Measurements from ENCODE around the gene RAPGEF2.
"Not testable (repeated sequence)": the region's sequence is repeated elsewhere in the genome, so short reads cannot be mapped to it uniquely, and the experiment has no call there.

The RAPGEF2 gene

DNA sequence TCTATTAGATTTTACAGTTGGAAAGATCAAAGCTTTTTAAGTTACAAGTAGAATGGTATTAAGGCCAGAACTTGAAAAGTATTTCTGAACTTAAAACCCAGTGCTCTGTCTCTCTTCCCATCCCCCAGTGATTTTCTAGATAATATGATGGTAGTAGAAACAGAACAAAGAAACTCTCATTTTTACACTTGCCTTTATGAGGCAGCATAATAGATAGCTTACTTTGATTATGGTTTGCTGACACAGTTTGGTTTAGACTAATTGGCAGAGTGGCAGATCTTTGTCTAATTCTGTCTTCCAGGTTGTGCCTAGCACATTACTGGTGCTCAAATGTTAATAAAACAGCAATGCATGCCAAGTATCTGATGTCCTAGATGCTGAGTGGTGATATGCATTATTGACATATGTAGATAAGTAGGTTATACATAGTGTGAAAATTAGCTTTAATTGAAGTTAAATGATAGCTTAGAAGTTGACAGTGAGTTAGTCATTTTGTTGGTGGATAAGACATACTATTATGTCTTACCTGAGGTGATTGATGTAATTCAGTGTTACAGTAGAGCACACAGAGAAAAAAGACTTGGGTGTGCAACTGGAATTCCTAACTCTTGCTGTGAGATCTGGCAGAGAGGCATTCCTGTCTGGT lies 4.3 kb upstream of the RAPGEF2 start:
- no peak for DNase-seq

DNA sequence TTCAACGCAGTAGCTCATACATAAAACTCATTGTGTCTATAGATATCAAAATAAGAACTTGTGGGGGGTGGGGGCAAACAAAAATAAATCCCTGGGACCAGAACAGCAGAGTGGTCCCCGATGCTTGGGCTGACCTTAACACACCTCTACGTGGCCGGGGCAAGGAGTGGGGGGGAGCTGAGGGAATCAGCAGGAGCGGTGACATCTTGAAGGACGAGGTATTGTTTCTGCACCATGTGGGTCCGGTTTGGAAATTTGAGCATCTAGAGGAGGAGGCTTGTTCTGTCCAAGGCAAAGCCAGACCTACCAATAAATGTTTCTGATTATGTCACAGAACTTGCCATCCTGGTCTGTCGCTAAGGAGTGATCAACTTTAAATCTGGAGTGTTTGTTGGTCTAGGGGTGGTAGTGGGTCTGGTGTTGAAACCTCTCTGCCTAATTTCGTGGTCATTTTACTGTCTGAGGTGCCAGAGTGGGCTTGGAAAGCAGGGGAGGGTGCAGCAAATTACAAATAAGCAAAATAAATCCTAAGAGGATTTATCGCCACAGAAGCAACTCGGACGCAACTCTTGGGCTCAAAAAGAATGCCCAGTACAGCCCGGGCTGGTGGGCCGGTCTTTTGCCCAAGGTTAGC lies 774 bp upstream of the RAPGEF2 start:
- no peak for DNase-seq

DNA sequence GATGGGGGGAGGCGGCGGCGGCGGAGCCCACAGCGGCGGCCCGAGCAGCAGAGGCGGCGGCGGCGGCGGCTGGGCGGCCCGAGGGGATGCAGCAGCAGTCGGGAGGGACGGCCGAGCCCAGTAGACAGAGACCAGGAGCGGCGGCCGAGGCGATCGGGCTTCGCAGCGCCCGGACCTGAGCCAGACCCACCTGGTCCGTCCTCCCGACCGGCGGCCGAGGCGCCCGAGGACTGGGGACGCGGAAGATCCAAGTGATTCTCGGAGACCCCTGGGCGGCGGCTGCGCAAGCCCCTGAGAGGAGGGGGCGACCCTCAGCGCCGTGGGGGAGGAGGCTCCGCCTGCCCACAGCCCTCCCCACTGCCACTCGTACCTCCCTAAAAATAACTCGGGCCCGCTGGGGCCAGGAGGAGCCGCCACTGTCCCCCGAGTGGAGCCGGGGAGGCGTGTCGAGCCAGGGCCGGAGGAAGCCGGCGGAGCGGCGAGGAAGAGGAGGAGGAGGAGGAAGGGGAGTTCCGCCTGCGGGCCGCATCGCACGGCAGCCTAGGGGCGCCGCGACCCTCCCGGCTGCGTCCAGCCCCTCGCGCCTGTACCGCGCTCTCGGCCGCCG lies 608 bp downstream of the RAPGEF2 start:
- no peak for DNase-seq

DNA sequence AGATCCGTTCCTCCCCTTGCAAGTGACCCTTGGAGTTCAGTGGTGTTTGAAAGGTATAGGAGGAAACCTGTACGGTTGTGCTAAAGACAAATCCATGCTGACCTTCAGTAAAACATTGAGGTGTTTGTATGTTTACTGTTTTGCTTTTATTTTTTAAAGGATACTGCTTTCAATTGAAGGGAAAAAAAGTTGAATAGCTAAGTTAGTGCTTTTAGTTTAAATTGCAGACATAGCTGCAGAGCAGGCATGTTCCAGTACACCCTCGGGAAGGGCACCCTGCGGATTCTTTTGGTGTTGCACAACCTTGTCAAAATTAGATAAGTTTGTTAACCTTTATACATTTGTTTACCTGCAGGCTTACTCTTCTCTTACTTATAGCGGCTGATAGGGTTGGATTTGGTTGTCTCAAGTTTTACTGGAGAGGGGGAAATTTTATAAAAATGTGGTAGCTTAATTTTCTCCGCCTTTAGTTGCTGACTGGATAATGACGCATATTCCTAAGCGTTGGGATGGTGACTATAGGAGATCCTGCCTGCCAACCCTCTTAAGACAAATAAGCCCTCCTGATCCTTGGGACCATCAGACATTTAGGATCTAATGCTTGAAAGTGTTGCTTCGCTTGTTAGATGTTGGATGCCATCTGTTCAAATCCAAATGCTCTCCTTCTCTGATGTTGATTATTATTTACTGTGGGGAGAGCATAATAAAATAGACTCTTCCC lies 2.0 kb downstream of the RAPGEF2 start:
- DNase-seq: no peak

DNA sequence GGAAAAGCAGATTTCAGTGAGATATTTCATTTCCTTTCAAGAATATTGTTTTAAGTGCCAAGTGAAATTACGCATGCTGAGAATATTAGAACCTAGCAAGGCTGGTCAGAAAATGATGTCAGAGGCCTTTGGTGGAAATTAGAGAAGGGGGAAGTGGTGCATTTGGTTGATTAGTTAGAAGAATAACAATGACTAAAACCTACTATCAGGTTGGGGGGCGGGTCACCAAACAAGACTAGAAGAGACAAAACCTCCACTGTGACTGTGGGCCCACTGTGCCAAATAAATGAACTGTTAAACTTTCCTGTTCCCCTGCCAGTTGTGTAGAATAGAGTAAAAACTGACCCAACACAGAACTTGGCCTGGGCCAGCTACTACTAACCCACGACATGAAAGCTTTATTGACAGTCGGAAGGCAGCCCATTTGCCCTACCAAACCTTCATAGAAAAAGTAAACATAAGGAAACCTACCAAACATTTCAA lies 2.9 kb downstream of the RAPGEF2 start:
- no peak for DNase-seq

DNA sequence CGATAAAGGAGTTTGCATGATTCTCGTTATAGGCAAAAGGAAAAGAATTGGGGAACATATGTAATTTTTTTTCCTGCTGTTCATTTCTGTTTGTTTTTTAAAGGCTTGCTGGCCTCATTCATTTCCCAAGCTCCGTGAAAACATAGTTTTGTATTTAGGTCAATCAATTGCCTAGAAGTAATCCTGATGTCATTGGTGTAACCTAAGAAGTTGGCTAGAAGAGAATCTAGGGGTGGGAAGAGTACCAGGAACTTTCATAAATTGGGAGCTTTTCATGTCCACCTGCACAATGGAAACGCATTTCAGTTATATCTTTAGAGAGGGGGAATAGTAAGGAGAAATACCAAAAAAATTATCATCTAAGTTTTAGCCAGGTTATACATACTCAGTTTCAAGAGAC lies 3.8 kb downstream of the RAPGEF2 start:
- DNase-seq: no peak

DNA sequence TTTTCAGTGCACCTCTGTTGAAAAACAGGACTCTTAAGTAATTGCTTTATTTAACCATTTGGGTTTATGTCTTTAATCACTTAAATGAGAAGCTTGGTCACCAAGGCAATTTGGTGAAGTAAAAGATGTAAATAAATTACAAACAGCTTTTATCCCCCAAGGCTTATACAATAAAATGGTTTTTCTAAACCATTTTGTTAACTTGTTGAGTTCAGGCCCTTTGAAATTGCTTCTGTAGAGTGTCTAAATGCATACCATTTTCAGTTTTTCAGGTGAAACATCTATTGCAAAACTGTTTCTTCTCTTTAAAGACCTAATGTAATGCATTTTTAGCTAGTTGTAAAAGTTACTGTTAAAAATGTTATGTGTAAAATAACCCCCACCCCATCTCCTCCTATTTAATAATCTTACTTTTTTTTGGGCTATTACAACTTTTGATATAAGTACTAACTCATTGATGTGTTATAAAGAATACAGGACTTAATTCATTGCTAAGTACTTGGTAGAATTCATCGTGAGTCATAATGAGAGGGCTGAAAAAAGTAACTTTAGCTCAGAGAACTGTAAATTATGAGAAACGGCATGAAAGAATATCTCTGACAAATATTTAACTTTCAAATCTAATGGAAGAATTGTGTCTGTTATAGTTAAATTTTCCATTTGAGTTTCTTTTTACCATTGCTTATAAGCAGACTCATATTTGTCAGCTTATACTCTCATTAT lies 4.5 kb downstream of the RAPGEF2 start:
- no peak for DNase-seq

DNA sequence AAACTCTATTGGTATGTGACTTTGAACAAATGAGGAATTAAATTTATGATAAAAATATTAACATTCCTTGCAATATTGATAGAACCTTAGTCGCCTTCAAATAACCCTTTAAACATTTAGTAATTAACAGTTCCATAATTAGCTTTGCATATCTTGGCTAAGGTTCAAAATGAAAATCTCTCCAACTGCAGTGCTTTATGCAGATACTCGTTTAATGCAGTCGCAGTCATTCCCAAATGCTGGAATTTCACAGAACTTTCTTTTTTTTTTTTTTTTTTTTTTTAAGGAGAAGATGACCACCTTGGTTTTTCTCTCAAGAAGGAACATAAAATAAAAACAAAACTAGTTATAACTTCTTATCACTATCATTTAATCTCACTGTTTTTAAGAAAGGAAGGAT lies 5.2 kb downstream of the RAPGEF2 start:
- DNase-seq: no peak

DNA sequence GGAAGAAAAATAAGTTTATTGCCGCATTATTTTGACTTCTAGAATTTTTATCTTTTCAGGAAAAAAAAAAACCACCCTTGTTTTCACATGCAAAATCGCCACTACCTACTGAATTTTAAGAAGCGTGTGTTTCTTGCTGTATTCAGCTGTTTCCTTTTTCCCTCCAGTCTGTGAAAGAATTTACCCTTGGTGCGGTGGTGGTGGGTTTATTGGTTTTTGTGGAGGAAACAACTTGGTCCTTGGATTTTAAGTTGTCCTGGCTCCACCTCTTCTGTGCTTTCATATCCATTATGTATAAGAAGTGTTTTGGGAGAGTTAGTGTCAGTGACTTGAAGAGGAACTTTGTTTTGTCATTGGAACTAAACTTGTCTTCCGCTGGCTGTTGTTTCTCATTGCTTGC lies 8.1 kb downstream of the RAPGEF2 start:
- no peak for DNase-seq

DNA sequence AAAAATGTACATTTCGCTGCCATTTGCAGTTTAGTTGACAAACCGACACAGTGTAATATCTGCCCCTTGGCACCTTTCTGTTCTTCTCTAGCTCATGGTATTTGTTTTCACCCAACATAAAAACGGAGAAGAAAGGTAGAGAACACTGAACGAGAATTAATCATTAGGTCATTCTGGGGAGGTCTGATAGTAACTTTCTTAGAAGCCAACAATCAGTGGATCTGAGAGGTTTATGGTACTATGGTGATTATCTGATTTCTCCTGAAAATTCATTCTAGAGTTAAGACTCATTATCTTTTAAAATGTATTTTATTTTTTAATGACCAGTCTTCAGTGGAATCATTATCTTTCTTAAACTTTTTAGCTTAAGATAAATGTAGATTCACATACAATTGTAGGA lies 8.5 kb downstream of the RAPGEF2 start:
- no peak for DNase-seq

DNA sequence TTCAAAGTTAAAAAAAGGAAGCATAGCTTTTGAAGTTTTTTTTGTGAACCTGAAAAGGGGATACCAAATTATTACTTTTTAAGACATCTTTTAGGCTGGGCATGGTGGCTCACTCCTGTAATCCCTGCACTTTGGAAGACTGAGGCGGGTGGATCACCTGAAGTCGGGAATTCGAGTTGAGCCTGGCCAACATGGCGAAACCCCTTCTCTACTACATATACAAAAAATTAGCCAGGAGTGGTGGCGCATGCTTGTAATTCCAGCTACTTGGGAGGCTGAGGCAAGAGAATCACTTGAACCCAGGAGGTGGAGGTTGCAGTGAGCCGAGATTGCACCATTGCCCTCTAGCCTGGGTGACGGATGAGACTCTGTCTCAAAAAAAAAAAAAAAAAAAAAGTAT lies 10.5 kb downstream of the RAPGEF2 start:
- not testable (repeated sequence) for DNase-seq

DNA sequence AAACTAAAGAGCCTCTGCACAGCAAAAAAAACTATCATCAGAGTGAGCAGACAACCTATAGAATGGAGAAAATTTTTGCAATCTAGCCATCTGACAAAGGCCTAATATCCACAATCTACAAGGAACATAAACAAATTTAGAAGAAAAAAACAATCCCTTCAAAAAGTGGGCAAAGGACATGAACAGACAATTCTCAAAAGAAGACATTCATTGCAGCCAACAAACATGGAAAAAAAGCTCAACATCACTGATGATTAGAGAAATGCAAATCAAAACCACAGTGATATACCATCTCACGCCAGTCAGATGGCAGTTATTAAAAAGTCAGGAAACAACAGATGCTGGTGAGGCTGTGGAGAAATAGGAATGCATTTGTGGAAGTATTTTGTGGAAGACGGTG lies 13.2 kb downstream of the RAPGEF2 start:
- DNase-seq: not testable (repeated sequence)

DNA sequence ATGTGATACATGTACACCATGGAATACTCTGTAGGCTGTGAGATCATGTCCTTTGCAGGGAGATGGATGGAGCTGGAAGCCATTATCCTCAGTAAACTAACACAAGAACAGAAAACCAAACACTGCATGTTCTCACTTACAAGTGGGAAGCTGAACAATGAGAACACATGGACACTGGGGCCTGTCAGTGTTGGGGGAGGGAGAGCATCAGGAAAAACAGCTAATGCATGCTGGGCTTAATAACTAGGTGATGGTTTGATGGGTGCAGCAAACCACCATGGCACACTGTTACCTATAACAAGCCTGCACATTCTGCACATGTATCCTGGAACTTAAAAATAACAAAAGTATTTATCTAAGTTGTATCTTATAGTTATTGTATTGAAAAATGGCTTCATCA lies 13.8 kb downstream of the RAPGEF2 start:
- DNase-seq: not testable (repeated sequence)

DNA sequence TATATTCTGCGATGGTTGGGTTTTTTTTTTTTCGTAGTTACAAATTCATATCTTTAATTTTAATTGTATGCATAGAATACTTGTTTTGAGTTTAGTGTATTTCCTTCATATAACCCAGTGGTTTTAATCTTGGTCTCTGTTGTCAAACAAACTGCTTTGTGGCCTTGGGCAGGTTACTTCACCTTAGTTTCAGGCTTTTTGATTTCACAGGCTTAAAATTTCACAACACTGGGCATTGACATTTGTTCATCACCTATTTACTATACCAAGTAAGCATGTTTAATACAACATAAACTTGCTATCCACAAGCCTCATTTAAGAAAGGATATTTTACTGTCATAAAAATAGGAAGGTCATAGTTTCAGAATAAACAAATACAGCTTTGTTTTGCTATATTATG lies 14.7 kb downstream of the RAPGEF2 start:
- DNase-seq: no peak

DNA sequence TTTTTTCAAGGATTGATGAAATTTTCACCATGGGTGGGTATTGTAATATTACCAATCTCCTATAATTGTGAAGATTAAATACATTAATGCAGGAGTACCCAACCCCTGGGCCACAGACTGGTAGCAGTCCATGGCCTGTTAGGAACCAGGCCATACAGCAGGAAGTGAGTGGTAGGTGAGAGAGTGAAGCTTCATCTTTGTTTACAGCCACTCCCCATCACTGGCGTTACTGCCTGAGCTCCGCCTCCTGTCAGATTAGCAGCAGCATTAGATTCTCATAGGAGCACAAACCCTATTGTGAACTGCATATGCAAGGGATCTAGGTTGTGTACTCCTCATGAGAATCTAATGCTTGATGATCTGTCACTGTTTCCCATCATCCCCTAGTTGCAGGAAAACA lies 15.1 kb downstream of the RAPGEF2 start:
- no peak for DNase-seq

DNA sequence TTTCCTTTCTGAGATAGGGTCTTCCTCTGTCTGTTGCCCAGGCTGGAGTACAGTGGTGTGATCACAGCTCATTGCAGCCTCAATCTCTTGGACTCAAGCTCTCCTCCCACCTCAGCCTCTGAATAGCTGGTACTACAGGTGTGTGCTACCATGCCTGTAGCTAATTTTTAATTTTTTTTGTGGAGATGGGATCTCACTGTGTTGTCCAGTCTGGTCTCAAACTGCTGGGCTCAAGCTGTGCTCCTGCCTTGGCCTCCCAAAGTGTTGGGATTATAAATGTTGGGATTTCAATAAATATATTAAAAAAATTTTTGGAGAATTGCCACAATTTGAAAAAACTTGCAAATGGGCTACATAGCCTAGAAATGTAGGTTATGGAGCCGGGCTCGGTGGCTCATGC lies 18.5 kb downstream of the RAPGEF2 start:
- DNase-seq: no peak

DNA sequence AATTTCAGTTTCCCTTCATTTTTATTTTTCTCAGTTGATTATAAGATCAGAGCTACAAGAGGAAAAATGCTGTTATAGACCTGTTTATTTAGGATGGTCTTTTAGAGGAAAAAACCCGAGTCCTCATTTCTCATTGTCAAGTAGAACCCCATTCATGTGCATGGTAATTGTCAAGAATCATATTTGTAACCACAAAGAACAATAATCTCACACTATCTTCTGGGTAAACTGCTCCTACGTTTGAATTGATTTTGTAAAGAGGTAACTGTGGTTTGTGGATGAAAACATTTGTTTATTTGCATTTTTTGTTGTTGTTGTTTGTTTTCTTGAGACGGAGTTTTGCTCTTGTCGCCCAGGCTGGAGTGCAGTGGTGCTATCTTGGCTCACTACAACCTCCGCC lies 23.8 kb downstream of the RAPGEF2 start:
- DNase-seq: no peak

DNA sequence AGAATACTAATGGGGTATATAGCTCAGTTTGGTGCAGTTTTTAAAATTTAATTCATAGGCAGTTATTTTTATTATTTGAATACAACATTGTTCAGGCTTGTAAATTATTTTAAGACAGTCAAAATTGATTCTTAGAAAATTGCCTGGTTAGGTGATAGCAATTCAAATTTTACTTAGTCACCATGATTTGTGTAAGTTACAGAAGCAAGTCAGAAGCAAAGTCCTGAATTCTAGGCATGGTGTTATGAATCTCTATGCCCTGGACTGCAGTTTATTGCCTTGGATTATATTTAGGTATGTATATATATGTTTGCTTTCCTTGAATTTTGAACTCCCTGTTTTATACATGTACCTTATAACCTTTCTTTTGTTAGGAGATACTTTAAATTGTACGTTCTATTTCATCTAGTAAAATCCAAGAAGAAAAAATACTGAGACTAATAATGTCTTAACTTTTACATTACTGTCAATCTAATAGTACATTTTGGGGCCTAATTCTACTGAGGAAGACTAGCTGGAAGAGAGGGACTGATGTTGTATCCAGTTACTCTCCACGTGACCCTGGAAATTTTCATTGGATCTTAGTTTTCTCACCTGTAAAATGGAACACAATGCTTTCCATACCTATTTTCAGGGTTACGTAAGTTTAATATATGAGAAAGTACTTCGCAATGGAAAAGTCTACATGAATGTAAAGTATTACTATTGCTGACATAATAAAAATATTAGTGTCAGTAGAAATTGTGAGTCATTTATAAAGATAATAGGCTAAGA lies 25.1 kb downstream of the RAPGEF2 start:
- no peak for DNase-seq

DNA sequence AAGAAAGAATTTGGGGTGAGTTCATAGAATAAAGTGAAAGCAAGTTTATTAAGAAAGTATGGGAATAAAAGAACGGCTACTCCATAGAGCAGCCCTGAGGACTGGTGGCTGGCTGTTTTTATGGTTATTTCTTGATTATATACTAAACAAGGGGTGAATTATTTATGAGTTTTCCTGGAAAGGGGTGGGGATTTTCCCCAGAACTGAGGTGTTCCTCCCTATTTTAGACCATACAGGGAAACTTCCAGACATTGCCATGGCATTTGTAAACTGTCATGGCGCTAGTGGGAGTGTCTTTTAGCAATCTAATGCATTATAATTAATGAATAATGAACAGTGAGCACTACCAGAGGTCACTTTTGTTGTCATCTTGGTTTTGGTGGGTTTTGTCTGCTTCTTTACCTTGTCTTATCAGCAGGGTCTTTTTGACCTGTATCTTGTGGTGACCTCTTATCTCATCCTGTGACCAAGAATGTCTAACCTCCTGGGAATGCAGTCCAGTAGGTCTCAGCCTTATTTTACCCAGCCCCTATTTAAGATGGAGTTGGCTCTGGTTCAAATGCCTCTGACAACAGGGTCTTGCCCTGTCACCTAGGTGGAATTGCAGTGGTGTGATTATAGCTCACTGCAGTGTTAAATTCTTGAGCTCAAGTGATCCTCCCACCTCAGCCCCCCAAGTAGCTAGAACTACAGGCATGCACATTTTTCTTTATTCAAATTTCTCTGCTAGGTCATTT lies 27.1 kb downstream of the RAPGEF2 start:
- no peak for DNase-seq

DNA sequence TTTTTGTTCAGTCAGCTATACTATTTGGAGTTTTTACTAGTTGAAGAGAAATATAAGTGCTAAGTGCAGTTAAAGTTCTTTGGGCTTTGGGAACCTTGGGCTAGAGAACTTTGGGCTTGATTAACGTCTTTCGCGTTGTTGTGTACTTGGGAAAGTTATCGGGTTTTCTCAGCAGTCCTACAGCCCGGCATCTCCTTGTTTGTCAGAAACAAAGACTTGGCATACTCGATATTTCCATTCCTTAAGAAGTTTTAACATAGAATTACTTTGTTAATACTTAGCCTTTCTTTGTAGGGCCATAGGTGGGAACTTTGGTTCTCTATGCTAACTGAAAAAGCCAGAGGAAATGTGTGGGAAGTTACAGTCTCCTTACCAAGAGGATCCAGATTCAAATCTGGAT lies 28.7 kb downstream of the RAPGEF2 start:
- DNase-seq: no peak

DNA sequence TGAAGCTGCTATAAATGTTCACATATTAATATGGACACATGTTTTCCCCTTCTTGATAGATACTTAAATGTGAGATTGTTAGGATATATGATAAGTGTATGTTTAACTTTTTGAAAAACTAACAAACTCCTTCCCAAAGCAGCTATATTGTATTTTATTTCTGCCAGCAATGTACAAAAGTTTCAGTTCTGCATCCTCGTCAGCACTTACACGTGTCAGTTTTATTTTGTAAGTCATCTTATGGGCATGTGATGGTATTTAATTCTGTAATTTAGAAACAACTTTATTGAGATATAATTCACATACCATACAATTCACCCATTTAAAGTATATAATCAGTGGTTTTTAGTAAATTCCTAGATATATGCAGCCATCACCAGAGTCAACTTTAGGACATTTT lies 31.6 kb downstream of the RAPGEF2 start:
- DNase-seq: no peak

DNA sequence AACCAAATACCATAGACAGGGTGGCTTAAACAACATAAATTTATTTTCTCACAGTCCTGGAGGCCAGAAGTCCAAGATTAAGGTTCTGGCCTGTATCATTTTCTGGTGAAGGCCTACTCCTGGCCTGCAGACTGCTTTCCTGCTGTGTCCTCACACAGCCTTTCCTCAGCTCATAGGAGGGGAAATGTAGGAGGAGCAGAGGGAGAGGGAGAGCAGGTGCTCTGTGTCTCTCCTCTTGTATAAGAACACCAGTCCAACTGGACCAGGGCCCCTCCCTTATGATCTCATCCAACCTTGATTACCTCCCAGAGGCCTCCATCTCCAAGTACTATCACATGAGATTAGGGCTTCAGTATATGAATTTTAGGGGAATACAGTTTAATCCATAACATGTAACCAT lies 34.3 kb downstream of the RAPGEF2 start:
- no peak for DNase-seq

All from NCI-H2171 (cell line).